Loucy (cell line): ENCODE results near the gene NEK3.

Experiments
- H2AFZ ChIP-seq: fragments of 200-600 bp; sonication (generic); 2 replicates; pipeline ENCODE4 v1.6.0; 2016; ENCODE audit warnings: antibody characterized with exemption, mild to moderate bottlenecking, low read length, moderate library complexity
- H3F3A ChIP-seq: fragments of 200-600 bp; 2 replicates; pipeline ENCODE4 v1.6.0; 2016; ENCODE audit warnings: antibody characterized with exemption, low read depth, mild to moderate bottlenecking
- H3K27me3 ChIP-seq: fragments of 200-600 bp; sonication (generic); 2 replicates; pipeline ENCODE4 v1.6.1; 2014; ENCODE audit warnings: low read length, mild to moderate bottlenecking; ENCODE audit not compliant: insufficient read depth, poor library complexity, severe bottlenecking
- H3K36me3 ChIP-seq: fragments of 200-600 bp; sonication (generic); 2 replicates; pipeline ENCODE4 v1.6.1; 2016; ENCODE audit warnings: low read length; ENCODE audit not compliant: insufficient read depth
- H3K4me1 ChIP-seq: fragments of 200-600 bp; sonication (generic); 2 replicates; pipeline ENCODE4 v1.5.1; 2014; ENCODE audit warnings: low read length, mild to moderate bottlenecking; ENCODE audit not compliant: insufficient read depth, poor library complexity, severe bottlenecking
- H3K4me2 ChIP-seq: fragments of 200-600 bp; sonication (generic); 2 replicates; pipeline ENCODE4 v1.6.0; 2014; ENCODE audit warnings: antibody characterized with exemption, low read length, low read depth, mild to moderate bottlenecking; ENCODE audit not compliant: poor library complexity, severe bottlenecking
- H3K4me3 ChIP-seq: fragments of 200-600 bp; sonication (generic); 2 replicates; pipeline ENCODE4 v1.5.1; 2014; ENCODE audit warnings: low read length, mild to moderate bottlenecking, mixed read lengths; ENCODE audit not compliant: poor library complexity, severe bottlenecking
- H3K79me2 ChIP-seq: fragments of 200-600 bp; sonication (generic); 2 replicates; pipeline ENCODE4 v1.6.1; 2014; ENCODE audit warnings: low read length; ENCODE audit not compliant: insufficient read depth
- H3K9ac ChIP-seq: fragments of 200-600 bp; sonication (generic); 2 replicates; pipeline ENCODE4 v1.6.0; 2014; ENCODE audit warnings: mild to moderate bottlenecking, low read depth, low read length, moderate library complexity; ENCODE audit not compliant: poor library complexity, severe bottlenecking
- H3K9me2 ChIP-seq: fragments of 200-600 bp; sonication (generic); replicated peaks from 2 replicates; pipeline ENCODE4 v1.6.1; 2016; ENCODE audit warnings: low read depth, low read length, mixed read lengths
- H3K9me3 ChIP-seq: fragments of 200-600 bp; sonication (generic); 2 replicates; pipeline ENCODE4 v1.6.1; 2014; ENCODE audit warnings: mild to moderate bottlenecking, antibody characterized with exemption, low read length, low read depth; ENCODE audit not compliant: insufficient read depth
- H4K20me1 ChIP-seq: fragments of 200-600 bp; sonication (generic); 2 replicates; pipeline ENCODE4 v1.6.0; 2014; ENCODE audit warnings: antibody characterized with exemption, low read length, mild to moderate bottlenecking; ENCODE audit not compliant: insufficient read depth, poor library complexity, severe bottlenecking
- CTCF ChIP-seq: fragments of 200-600 bp; sonication (generic); conservative IDR thresholded peaks from 2 replicates; pipeline ENCODE4 v1.5.1; 2014; ENCODE audit warnings: mild to moderate bottlenecking, antibody characterized with exemption, low read length
- EZH2phosphoT487 ChIP-seq: fragments of 200-600 bp; IDR thresholded peaks from 2 replicates; pipeline ENCODE4 v1.6.1; 2018; ENCODE audit warnings: antibody characterized with exemption, mild to moderate bottlenecking, moderate library complexity, borderline replicate concordance

Gene NEK3

DNA sequence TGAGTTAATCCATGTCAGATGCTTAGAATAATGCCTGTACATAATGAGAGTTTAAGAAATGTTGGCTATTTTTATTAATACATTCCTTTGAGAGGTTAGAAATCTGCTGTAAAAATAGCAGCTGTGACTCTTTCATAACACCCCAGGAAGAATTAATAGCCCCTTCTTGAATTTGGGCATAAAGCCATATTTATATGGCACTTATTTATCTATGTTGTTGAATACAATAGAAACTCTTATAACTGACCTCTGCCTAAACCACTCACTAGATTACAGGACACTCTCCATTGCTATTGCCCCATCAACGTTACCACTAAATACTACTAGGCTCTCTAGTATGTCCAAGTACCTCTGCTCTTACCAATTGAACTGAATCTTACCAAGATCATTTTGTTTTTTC lies 46.8 kb downstream of the NEK3 start:
- H3K79me2 ChIP-seq = no peaks in the 10 kb centered on the region
- TF ChIP-seq CTCF (no peak), EZH2phosphoT487 (no peak)
- no peaks in the 10 kb centered on the region for H3K36me3 ChIP-seq
- H3K27me3 ChIP-seq = no peaks in the 10 kb centered on the region
- H2AFZ ChIP-seq = no peak overlapping the region
- H3K9me3 ChIP-seq = no peaks in the 10 kb centered on the region
- no peak overlapping the region for H3K9ac ChIP-seq
- H3F3A ChIP-seq = no peaks in the 10 kb centered on the region
- no peaks in the 10 kb centered on the region for H3K9me2 ChIP-seq
- H4K20me1 ChIP-seq = no peaks in the 10 kb centered on the region
- no peak overlapping the region for H3K4me2 ChIP-seq
- H3K4me1 ChIP-seq = no peaks in the 10 kb centered on the region
- H3K4me3 ChIP-seq = no peak overlapping the region

DNA sequence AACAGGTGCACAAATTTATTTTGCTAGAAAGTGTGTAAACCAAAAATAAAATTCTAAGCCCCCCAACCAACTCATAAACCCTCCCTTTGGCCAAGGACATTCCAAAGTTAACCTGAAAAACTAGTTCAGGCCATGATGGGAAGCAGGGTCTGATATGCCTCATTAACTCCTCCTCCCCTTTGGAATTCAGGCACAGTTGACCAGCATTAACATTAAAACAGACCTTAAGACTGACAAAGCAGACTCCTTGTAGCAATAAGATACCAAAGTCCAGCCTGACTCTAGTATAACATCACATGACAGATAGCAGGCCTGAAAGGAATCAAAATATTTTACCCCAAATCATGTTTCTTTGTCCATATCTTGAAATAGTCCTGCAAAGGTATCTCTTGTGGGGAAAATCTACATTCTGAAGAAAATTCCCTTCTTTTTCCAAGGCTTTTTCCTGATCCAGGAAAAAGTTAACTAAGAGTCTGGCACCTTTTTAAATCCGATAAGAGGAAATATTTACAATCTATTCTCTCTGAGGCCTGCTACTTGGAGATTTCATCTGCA lies 50.2 kb downstream of the NEK3 start:
- Histone ChIP-seq H3K27me3 (no peaks in the 10 kb centered on the region), H4K20me1 (no peaks in the 10 kb centered on the region), H3K4me3 (no peak overlapping the region), H3K36me3 (no peaks in the 10 kb centered on the region), H3K4me1 (no peaks in the 10 kb centered on the region), H3K9me2 (no peaks in the 10 kb centered on the region), H3K4me2 (no peak overlapping the region), H3F3A (no peaks in the 10 kb centered on the region), H3K79me2 (no peaks in the 10 kb centered on the region), H3K9ac (no peak overlapping the region), H3K9me3 (no peaks in the 10 kb centered on the region), H2AFZ (no peak overlapping the region)
- TF ChIP-seq CTCF (no peak), EZH2phosphoT487 (no peak)

DNA sequence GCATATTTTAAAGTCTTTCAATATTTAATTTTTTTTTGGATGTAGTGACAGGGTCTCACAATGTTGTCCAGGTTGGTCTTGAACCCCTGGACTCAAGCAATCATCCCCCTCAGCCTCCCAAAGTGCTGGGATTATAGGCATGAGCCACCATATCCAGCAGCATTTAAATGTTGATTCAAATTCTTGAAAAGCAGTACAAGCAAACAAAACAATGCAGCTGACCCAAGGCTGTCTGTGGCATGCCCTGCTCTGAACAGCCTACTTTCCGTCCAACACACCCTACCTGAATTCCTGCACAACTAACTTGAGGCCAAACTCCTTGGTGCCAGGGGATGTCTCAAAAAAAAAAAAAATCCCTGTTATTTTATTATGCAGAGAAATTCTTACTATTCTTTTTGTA lies 53.6 kb downstream of the NEK3 start:
- Histone ChIP-seq H3F3A (no peaks in the 10 kb centered on the region), H3K27me3 (no peaks in the 10 kb centered on the region), H3K4me1 (no peaks in the 10 kb centered on the region), H3K9ac (no peak overlapping the region), H3K4me2 (no peak overlapping the region), H3K79me2 (no peaks in the 10 kb centered on the region), H3K36me3 (no peaks in the 10 kb centered on the region), H3K4me3 (no peak overlapping the region), H4K20me1 (no peaks in the 10 kb centered on the region), H3K9me2 (no peaks in the 10 kb centered on the region), H3K9me3 (no peaks in the 10 kb centered on the region), H2AFZ (no peak overlapping the region)
- TF ChIP-seq EZH2phosphoT487 (no peak), CTCF (no peak)
